Immature natural killer cell (primary cell): ENCODE results near the gene ONECUT3. TPM values are rescaled to one million over a fixed set of nuclear protein-coding genes. Genes with fewer than 3 reads are reported as not detected.

Experiments used
- DNase-seq, 3 donors: peaks; one replicate each; pipeline ENCODE4 v3.0.0; 2022; ENCODE audit warnings: mixed read lengths in 1 of 3
- H3K27ac Mint-ChIP-seq, 6 donors: one replicate each; pipeline ENCODE4 v1.8.0; 2020; ENCODE audit warnings: mixed read lengths in 6 of 6, mild to moderate bottlenecking in 5 of 6, inconsistent platforms in 4 of 6, moderate library complexity in 3 of 6
- H3K27me3 Mint-ChIP-seq, 3 donors: one replicate each; pipeline ENCODE4 v1.8.0; 2020 to 2021; ENCODE audit warnings: low read depth in 3 of 3, mild to moderate bottlenecking in 3 of 3, mixed read lengths in 3 of 3, moderate library complexity in 3 of 3, inconsistent platforms in 1 of 3
- H3K36me3 Mint-ChIP-seq, 3 donors: one replicate each; pipeline ENCODE4 v1.8.0; 2020; ENCODE audit warnings: mixed read lengths in 3 of 3, inconsistent platforms in 2 of 3, mild to moderate bottlenecking in 2 of 3
- H3K4me1 Mint-ChIP-seq, 2 donors: one replicate each; pipeline ENCODE4 v1.8.0; 2020; ENCODE audit warnings: inconsistent platforms in 2 of 2, mild to moderate bottlenecking in 2 of 2, mixed read lengths in 2 of 2, moderate library complexity in 1 of 2
- H3K4me3 Mint-ChIP-seq, 5 donors: one replicate each; pipeline ENCODE4 v1.8.0; 2020; ENCODE audit warnings: mild to moderate bottlenecking in 5 of 5, mixed read lengths in 5 of 5, inconsistent platforms in 3 of 5, moderate library complexity in 3 of 5
- H3K9me3 Mint-ChIP-seq, 6 donors: one replicate each; pipeline ENCODE4 v1.8.0; 2020; ENCODE audit warnings: mild to moderate bottlenecking in 6 of 6, mixed read lengths in 6 of 6, inconsistent platforms in 4 of 6, moderate library complexity in 3 of 6
- polyA plus RNA-seq, 3 donors: library from polyadenylated mRNA; unstranded; fragments of 300-500 nt; fragmentation: Illumina TruSeq; gene quantifications; one replicate each; pipeline ENCODE4 v1.2.3, GENCODE V29; 2021

The ONECUT3 gene
- polyA plus RNA-seq, 3 donors from 2014 or later = not detected

GRCh38 chr19:1763648-1764639 is 10.6 kb downstream of the ONECUT3 start:
- Mint-ChIP-seq H3K4me1 (no peaks in the 10 kb centered on the region), H3K4me3 (no peak overlapping the region), H3K27me3 (peaks cover 19 to 25% (median 23%) of the 10 kb centered on the region in 3 donors), H3K27ac (no peak overlapping the region), H3K36me3 (no peaks in the 10 kb centered on the region), H3K9me3 (peaks cover 0 to 1% (median 0%) of the 10 kb centered on the region in 6 donors)
- DNase-seq = no peak

- DNase-seq = no peak
- Mint-ChIP-seq H3K4me3 (no peak overlapping the region), H3K4me1 (no peaks in the 10 kb centered on the region), H3K27me3 (peaks cover 19 to 24% (median 21%) of the 10 kb centered on the region in 3 donors), H3K9me3 (peaks cover 0 to 1% (median 0%) of the 10 kb centered on the region in 6 donors), H3K27ac (no peak overlapping the region), H3K36me3 (no peaks in the 10 kb centered on the region)
Measured at GRCh38 chr19:1764729-1765128, 11.4 kb downstream of the ONECUT3 start.

DNA sequence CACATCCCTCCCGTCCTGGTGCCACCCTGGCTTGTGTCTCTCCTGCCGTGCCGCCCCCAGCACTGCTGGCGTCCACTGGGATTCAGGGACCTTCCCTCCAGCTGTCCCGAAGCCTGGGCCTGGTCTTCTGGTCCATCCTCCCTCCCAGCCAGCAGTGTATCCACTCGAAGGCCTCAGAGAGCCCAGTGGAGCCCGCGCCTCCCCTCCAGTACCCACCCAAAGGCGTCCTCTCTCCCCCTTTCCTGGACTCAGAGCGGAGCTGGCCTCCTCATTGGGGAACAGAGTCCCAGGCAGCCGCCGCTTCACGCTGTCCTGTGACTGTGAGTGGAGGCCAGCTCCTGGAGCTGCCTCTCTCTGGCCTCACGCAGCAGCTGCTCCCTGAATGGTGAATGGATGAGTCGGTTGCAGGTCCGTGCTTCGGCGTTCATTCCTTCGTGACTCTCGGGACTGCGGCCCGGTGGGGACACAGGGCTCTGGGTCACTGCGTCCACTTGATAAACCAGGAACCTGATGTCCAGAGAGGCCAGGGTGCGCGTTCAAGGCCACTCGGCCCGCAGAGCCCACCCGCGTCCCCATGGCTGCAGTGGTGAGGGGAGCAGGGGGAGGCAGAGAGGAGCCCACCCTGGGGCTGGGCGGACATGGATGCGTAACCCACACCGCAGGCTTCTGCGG is 12.1 kb downstream of the ONECUT3 start:
- Mint-ChIP-seq H3K27ac (no peak overlapping the region), H3K4me1 (no peaks in the 10 kb centered on the region), H3K36me3 (no peaks in the 10 kb centered on the region), H3K4me3 (no peak overlapping the region), H3K27me3 (peaks cover 21 to 28% (median 24%) of the 10 kb centered on the region in 3 donors), H3K9me3 (peaks cover 0 to 3% (median 1%) of the 10 kb centered on the region in 6 donors)
- no peak for DNase-seq

GRCh38 chr19:1765904-1766799 is 12.8 kb downstream of the ONECUT3 start:
- Mint-ChIP-seq H3K27ac (no peak overlapping the region), H3K4me1 (no peaks in the 10 kb centered on the region), H3K4me3 (no peak overlapping the region), H3K9me3 (peaks cover 1 to 11% (median 6%) of the 10 kb centered on the region in 6 donors), H3K36me3 (peaks cover 0 to 5% (median 0%) of the 10 kb centered on the region in 3 donors), H3K27me3 (peaks cover 21 to 28% (median 23%) of the 10 kb centered on the region in 3 donors)
- no peak for DNase-seq

DNA sequence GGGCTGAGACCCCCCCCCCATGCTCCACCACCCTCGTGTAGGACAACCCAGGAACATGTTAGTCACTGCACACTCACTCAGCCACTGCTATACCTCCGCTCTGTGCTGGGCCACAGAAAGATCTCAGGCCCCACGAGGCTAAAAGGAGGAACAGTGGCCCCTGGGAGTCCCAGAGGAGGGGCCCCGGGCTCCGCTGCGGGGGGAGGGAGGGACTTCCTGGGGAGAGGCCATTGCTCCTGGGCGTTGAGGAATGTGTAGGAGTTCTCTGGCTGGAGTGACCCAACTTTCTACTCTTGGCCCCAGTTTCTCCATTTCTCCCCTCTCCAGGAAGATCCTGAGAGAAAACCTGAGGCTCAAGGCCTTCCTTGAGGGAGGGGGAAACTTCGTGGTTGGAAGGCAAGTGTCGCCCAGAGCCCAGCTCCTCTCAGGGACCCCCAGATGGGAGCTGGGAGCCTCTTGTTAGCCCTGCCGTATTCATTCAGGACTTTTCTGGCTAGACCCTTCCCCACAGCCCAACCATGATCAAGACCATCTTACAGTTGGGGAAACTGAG is 13.6 kb downstream of the ONECUT3 start:
- no peak overlapping the region for H3K4me3 Mint-ChIP-seq
- no peak overlapping the region for H3K27ac Mint-ChIP-seq
- peaks cover 0 to 5% (median 0%) of the 10 kb centered on the region in 3 donors for H3K36me3 Mint-ChIP-seq
- no peaks in the 10 kb centered on the region for H3K4me1 Mint-ChIP-seq
- DNase-seq = no peak
- H3K27me3 Mint-ChIP-seq = peaks cover 16 to 27% (median 23%) of the 10 kb centered on the region in 3 donors
- H3K9me3 Mint-ChIP-seq = peaks cover 0 to 16% (median 10%) of the 10 kb centered on the region in 6 donors

- peaks cover 0 to 16% (median 10%) of the 10 kb centered on the region in 6 donors for H3K9me3 Mint-ChIP-seq
- H3K27me3 Mint-ChIP-seq = peaks cover 16 to 30% (median 23%) of the 10 kb centered on the region in 3 donors
- DNase-seq = peak; percentile 44 to 57 (median 48)
- H3K27ac Mint-ChIP-seq = no peak overlapping the region
- H3K4me3 Mint-ChIP-seq = no peak overlapping the region
- no peaks in the 10 kb centered on the region for H3K4me1 Mint-ChIP-seq
- H3K36me3 Mint-ChIP-seq = peaks cover 0 to 5% (median 0%) of the 10 kb centered on the region in 3 donors
Measured at GRCh38 chr19:1767464-1767933, 14.2 kb downstream of the ONECUT3 start.

- no peak overlapping the region for H3K27ac Mint-ChIP-seq
- no peak overlapping the region for H3K4me3 Mint-ChIP-seq
- no peaks in the 10 kb centered on the region for H3K4me1 Mint-ChIP-seq
- H3K9me3 Mint-ChIP-seq = peaks cover 0 to 16% (median 10%) of the 10 kb centered on the region in 6 donors
- no peak for DNase-seq
- H3K27me3 Mint-ChIP-seq = peaks cover 12 to 30% (median 25%) of the 10 kb centered on the region in 3 donors
- peaks cover 0 to 5% (median 0%) of the 10 kb centered on the region in 3 donors for H3K36me3 Mint-ChIP-seq
Measured at GRCh38 chr19:1768248-1768647, 14.9 kb downstream of the ONECUT3 start.

GRCh38 chr19:1768918-1769644 is 15.8 kb downstream of the ONECUT3 start:
- peaks cover 7 to 28% (median 22%) of the 10 kb centered on the region in 3 donors for H3K27me3 Mint-ChIP-seq

GRCh38 chr19:1769645-1769985 is 16.3 kb downstream of the ONECUT3 start:
- no peak overlapping the region for H3K4me3 Mint-ChIP-seq
- H3K27me3 Mint-ChIP-seq = peaks cover 9 to 32% (median 22%) of the 10 kb centered on the region in 3 donors
- no peak for DNase-seq
- peaks cover 0 to 5% (median 0%) of the 10 kb centered on the region in 3 donors for H3K36me3 Mint-ChIP-seq
- peaks cover 0 to 16% (median 10%) of the 10 kb centered on the region in 6 donors for H3K9me3 Mint-ChIP-seq
- no peaks in the 10 kb centered on the region for H3K4me1 Mint-ChIP-seq
- H3K27ac Mint-ChIP-seq = no peak overlapping the region

More at GRCh38 chr19:1768918-1769644, 15.8 kb downstream of the ONECUT3 start:
- no peak overlapping the region for H3K27ac Mint-ChIP-seq
- no peak overlapping the region for H3K4me3 Mint-ChIP-seq
- H3K9me3 Mint-ChIP-seq = peaks cover 0 to 16% (median 10%) of the 10 kb centered on the region in 6 donors
- no peaks in the 10 kb centered on the region for H3K4me1 Mint-ChIP-seq
- H3K36me3 Mint-ChIP-seq = peaks cover 0 to 5% (median 0%) of the 10 kb centered on the region in 3 donors
- DNase-seq = no peak

DNA sequence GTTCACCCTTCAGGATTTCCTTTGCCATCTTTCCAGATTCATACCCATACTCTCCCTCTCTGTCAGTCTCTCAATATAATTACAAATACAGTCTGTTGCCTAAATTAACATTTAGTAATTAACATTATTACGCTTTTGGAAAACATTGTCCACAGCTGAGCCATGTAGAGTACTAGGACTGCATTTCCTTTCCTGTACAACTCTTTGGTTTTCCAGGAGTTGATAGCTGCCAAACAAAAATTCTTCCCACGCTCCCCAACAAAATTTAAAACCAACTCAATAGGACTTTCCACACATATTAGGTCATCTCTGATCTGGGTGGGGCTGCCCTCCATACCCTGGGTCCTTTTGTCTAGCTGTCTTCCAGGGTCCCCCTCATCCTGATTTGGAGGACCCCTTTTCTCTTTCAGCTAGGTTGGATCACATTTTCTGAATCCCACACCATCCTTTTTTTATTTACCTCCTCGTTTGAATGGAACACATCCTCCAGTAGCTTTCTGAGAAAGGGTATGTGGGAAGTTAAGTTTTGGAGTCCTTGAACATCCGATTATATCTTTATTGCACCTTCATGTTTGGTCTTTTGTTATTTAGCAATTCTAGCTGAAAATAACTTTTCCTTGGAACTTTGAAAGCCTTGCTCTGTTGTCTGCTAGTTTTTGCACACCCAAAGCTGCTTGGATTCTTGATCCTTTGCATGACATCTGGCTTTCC is 17.7 kb downstream of the ONECUT3 start:
- Mint-ChIP-seq H3K27ac (no peak overlapping the region), H3K4me1 (no peaks in the 10 kb centered on the region), H3K27me3 (peaks cover 9 to 30% (median 18%) of the 10 kb centered on the region in 3 donors), H3K9me3 (peaks cover 2 to 16% (median 10%) of the 10 kb centered on the region in 6 donors), H3K36me3 (peaks cover 0 to 5% (median 0%) of the 10 kb centered on the region in 3 donors), H3K4me3 (no peak overlapping the region)
- DNase-seq = no peak

DNA sequence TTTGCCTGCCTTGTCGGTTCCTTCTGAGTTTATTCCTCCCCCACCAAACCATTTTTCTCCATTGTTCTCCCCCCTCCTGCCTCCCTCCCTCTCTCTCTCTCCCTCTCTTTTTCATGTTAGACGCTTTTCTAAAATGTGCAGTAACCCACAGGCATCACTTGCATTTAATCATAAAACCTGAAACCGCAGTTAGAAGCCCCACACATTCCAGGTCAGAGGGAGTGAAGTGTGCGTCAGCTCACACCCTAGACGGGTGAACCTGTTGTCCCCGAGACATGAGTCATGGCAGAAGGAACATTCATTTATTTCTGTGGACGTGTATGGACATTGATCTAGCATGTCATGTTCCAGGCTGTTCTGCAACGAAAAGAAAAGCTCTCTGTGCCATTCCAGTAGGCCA is 19.9 kb downstream of the ONECUT3 start:
- Mint-ChIP-seq H3K9me3 (peaks cover 2 to 16% (median 10%) of the 10 kb centered on the region in 6 donors), H3K27ac (no peak overlapping the region), H3K4me1 (no peaks in the 10 kb centered on the region), H3K27me3 (peaks cover 16 to 39% (median 34%) of the 10 kb centered on the region in 3 donors), H3K36me3 (peaks cover 0 to 8% (median 4%) of the 10 kb centered on the region in 3 donors), H3K4me3 (no peak overlapping the region)
- DNase-seq = no peak
